ENCODE results near the gene SUN2. TPM values are rescaled to one million over a fixed set of nuclear protein-coding genes. Genes with fewer than 3 reads are reported as not detected.
A peak's percentile ranks its signal among the peaks of the same experiment; 100 is the strongest.

SUN2 gene
- total RNA-seq, 3 donors from 2014 or later, result 173 to 577 (median 266) TPM

DNA sequence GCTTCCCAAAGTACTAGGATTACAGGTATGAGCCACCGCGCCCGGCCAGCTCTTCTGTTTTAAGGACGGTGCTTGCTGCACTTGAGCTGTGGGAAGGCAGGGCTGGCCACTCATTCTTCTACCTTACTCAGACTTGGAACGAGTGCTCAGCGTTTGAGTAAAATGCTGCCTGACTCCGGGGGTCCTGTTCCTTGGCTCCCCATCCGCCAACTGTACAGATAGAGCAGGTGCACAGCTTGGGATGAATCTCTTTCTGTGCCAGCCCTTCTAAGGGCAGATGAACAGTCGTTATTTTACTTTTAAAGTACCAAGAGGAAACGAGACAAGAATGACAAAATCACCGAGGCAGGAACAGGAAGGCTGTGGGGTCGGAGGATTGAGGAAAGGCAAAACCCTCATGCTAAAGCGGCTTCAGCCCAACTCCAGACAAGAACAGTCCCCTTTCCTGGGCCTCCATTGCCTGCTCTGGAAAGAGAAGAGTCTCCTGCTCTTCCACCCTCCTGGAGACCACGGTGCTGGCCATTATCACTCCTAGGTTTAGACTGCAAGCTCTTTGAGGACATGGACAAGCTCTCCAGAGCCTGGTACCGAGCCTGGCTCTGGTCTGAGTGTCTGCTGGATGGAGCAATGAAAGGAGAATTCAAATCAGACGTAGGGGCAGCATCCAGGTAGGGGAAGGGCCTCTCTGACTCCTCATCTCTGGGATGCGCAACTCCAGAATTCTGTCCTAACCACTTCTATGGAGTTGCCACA is 1.1 kb upstream of the SUN2 start:
- no peaks in the 10 kb centered on the region for H3K9me3 ChIP-seq
- no peaks in the 10 kb centered on the region for H3K27me3 ChIP-seq
- peak overlapping the region; percentile 96 to 100 for H3K27ac ChIP-seq
- no peak for DNase-seq (ENCODE audit: low spot score in 2 of 2)
- H3K4me3 ChIP-seq, result peak overlapping the region; percentile 56 to 99 (median 75)
- H3K36me3 ChIP-seq, result no peaks in the 10 kb centered on the region
- H3K4me1 ChIP-seq, result peaks cover 4 to 12% of the 10 kb centered on the region in 2 donors
- no peak for TF ChIP-seq CTCF (IDR thresholded peaks at IDR 0.05)
- TF ChIP-seq POLR2AphosphoS5 (IDR thresholded peaks at IDR 0.05), result no peak
- no peak for TF ChIP-seq POLR2A (IDR thresholded peaks at IDR 0.05)
- intact Hi-C loops (cut with DNase I; ENCODE audit: low total_unique reads), result loop anchor here (10.0 kb wide), 1 partner anchor 52 kb away; the partner anchor contains the start of genes GTPBP1 and JOSD1

- Histone ChIP-seq H3K36me3 (no peaks in the 10 kb centered on the region), H3K4me1 (peaks cover 4 to 25% of the 10 kb centered on the region in 2 donors), H3K27me3 (no peaks in the 10 kb centered on the region), H3K9me3 (no peaks in the 10 kb centered on the region), H3K4me3 (peak overlapping the region; percentile 56 to 99 (median 75)), H3K27ac (peak overlapping the region; percentile 96 to 100)
- DNase-seq (ENCODE audit: low spot score in 2 of 2), result peak; percentile 88 to 90
- intact Hi-C loops (cut with DNase I; ENCODE audit: low total_unique reads), result loop anchor here (10.0 kb wide), 1 partner anchor 51 kb away; the partner anchor contains the start of genes GTPBP1 and JOSD1
- TF ChIP-seq POLR2A (IDR thresholded peaks at IDR 0.05) (peak; percentile 78), CTCF (IDR thresholded peaks at IDR 0.05) (no peak), POLR2AphosphoS5 (IDR thresholded peaks at IDR 0.05) (peak; percentile 82 to 93 (median 93))
Measured at GRCh38 chr22:38755155-38755910, 465 bp downstream of the SUN2 start.

DNA sequence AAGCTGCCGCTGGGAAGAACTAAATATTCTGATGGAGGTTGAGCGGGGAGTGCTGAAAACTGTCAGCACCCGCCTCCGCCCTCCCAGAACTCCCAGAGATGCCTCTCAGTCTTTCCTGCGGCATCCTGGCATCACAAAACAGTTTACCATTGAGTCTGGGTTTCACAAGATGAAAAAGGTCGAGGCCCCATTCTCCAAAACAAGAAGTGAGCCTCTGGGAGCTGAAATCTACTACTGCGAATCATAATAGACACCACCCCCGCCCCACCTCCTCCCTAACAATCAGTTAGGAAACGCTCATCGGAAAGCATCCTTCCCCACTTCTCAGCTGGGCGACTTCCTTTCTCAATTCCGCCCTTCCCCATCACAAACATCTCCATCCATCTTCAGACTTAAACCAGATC is 1.0 kb downstream of the SUN2 start:
- Histone ChIP-seq H3K4me1 (peaks cover 4 to 28% of the 10 kb centered on the region in 2 donors), H3K27ac (peak overlapping the region; percentile 96 to 100), H3K36me3 (peaks cover 6% of the 10 kb centered on the region), H3K27me3 (no peaks in the 10 kb centered on the region), H3K9me3 (no peaks in the 10 kb centered on the region), H3K4me3 (peak overlapping the region; percentile 56 to 99 (median 75))
- no peak for TF ChIP-seq POLR2A (IDR thresholded peaks at IDR 0.05)
- no peak for DNase-seq (ENCODE audit: low spot score in 2 of 2)
- intact Hi-C loops (cut with DNase I; ENCODE audit: low total_unique reads), result loop anchor here (10.0 kb wide), 1 partner anchor 50 kb away; the partner anchor contains the start of genes GTPBP1 and JOSD1

- TF ChIP-seq CTCF (IDR thresholded peaks at IDR 0.05), result peak in 1 of 3 donors; percentile 7
- TF ChIP-seq POLR2A (IDR thresholded peaks at IDR 0.05), result no peak
- TF ChIP-seq POLR2AphosphoS5 (IDR thresholded peaks at IDR 0.05), result peak in 1 of 3 donors; percentile 47
- H3K4me1 ChIP-seq, result peaks cover 4 to 28% of the 10 kb centered on the region in 2 donors
- peaks cover 8% of the 10 kb centered on the region for H3K36me3 ChIP-seq
- intact Hi-C loops (cut with DNase I; ENCODE audit: low total_unique reads), result loop anchor here (10.0 kb wide), 1 partner anchor 49 kb away; the partner anchor contains the start of genes GTPBP1 and JOSD1
- H3K27ac ChIP-seq, result peak overlapping the region; percentile 96 to 100
- H3K4me3 ChIP-seq, result peak overlapping the region; percentile 56 to 99 (median 75)
- H3K9me3 ChIP-seq, result no peaks in the 10 kb centered on the region
- DNase-seq (ENCODE audit: low spot score in 2 of 2), result peak; percentile 90 to 99
- no peaks in the 10 kb centered on the region for H3K27me3 ChIP-seq
Measured at GRCh38 chr22:38753948-38754750, 1.6 kb downstream of the SUN2 start.
